NCI-H2196 (cell line): ENCODE results near the gene CHN2.

Source experiments
- DNase-seq: peaks from one replicate; lab custom pipeline; 2025; ENCODE audit not compliant: unreplicated experiment; lab: John Stamatoyannopoulos, UW

Gene CHN2

GRCh38 chr7:29483219-29484104, 288.9 kb downstream of the CHN2 start:
- DNase-seq = no peak

- no peak for DNase-seq
These were observed 289.7 kb downstream of the CHN2 start for GRCh38 chr7:29484280-29484679.

- DNase-seq = peak; percentile 13
These were observed 291.0 kb downstream of the CHN2 start for GRCh38 chr7:29485339-29486190.

- DNase-seq = no peak
These were observed 291.7 kb downstream of the CHN2 start for GRCh38 chr7:29486191-29486700.

- no peak for DNase-seq
These were observed 292.8 kb downstream of the CHN2 start for GRCh38 chr7:29487424-29487823.

- DNase-seq = no peak
These were observed 293.8 kb downstream of the CHN2 start for GRCh38 chr7:29488203-29488970.

GRCh38 chr7:29488977-29489376, 294.4 kb downstream of the CHN2 start:
- DNase-seq = no peak

- no peak for DNase-seq
These were observed 295.6 kb downstream of the CHN2 start for GRCh38 chr7:29490094-29490607.

- DNase-seq = no peak
These were observed 299.8 kb downstream of the CHN2 start for GRCh38 chr7:29494350-29494749.

GRCh38 chr7:29495653-29496052, 301.1 kb downstream of the CHN2 start:
- no peak for DNase-seq

GRCh38 chr7:29496355-29497020, 301.9 kb downstream of the CHN2 start:
- DNase-seq = no peak

GRCh38 chr7:29499932-29500331, 305.4 kb downstream of the CHN2 start:
- DNase-seq = no peak

GRCh38 chr7:29500719-29501118, 306.1 kb downstream of the CHN2 start:
- no peak for DNase-seq

- DNase-seq = no peak
These were observed 307.6 kb downstream of the CHN2 start for GRCh38 chr7:29502133-29502532.

- no peak for DNase-seq
These were observed 311.4 kb downstream of the CHN2 start for GRCh38 chr7:29505931-29506330.

GRCh38 chr7:29508608-29509007, 314.0 kb downstream of the CHN2 start:
- no peak for DNase-seq

- DNase-seq = no peak
These were observed 315.5 kb downstream of the CHN2 start for GRCh38 chr7:29510028-29510427.

GRCh38 chr7:29511337-29511736, 316.8 kb downstream of the CHN2 start:
- no peak for DNase-seq

- DNase-seq = no peak
These were observed 317.3 kb downstream of the CHN2 start for GRCh38 chr7:29511851-29512250.

GRCh38 chr7:29516491-29516890, 321.9 kb downstream of the CHN2 start:
- no peak for DNase-seq
